ENCODE results near the gene UBE2G2.

DNA sequence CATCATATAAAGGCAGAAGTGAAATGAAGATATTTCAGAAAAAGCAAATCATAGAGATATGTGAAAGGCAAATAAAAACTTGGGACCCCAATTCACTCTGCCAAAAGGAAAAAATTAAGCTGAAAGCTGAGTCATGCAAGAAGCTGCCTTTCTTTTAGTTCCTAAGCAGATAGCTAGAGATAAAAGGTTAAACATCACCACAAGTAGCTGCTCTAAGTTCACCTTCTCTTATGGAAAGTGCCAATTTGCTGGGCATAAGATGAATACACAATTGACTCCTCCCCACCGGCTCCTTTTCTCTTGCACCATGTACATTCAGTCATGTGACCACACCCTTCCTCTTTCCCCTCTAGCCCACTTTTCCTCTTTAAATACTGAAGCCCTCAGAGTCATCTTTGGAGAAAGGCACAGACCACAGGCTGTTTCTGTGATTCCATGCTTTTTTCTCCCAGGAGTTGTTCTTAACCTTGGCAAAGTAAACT is 21.6 kb upstream of the UBE2G2 start:
- no peak for TF ChIP-seq CTCF (conservative IDR thresholded peaks at IDR 0.05 in 1 of 2, IDR thresholded peaks at IDR 0.05 in 1 of 2; ENCODE audit: low read depth in 1 of 2, low read length in 2 of 2)
- no peak for TF ChIP-seq EZH2 (IDR thresholded peaks at IDR 0.05; ENCODE audit: low read length, missing control alignments)

Measured in fibroblast of lung (primary cell).